SJCRH30 (cell line): ENCODE data around the gene FAM180A. TPM values are rescaled to one million over a fixed set of nuclear protein-coding genes. Genes with fewer than 3 reads are reported as not detected.
"Not testable (repeated sequence)": the region's sequence is repeated elsewhere in the genome, so short reads cannot be mapped to it uniquely, and the experiment has no call there.

Experiments used
- DNase-seq, 2 experiments: peaks; one replicate each; pipeline ENCODE4 v3.0.0-alpha.2; 2015 to 2020
- H3K27ac ChIP-seq: fragments of 250-450 bp; sonication (Bioruptor Pico); 2 replicates; pipeline ENCODE4 v1.5.1; 2020; ENCODE audit warnings: mild to moderate bottlenecking, moderate library complexity
- H3K27me3 ChIP-seq: fragments of 250-450 bp; sonication (Bioruptor Pico); 2 replicates; pipeline ENCODE4 v1.5.1; 2020; ENCODE audit warnings: mild to moderate bottlenecking, moderate library complexity
- H3K36me3 ChIP-seq: fragments of 250-450 bp; sonication (Bioruptor Pico); 2 replicates; pipeline ENCODE4 v1.5.1; 2020; ENCODE audit warnings: mild to moderate bottlenecking, moderate library complexity
- H3K4me1 ChIP-seq: fragments of 250-450 bp; sonication (Bioruptor Pico); 2 replicates; pipeline ENCODE4 v1.5.1; 2020; ENCODE audit warnings: mild to moderate bottlenecking, moderate library complexity
- H3K4me3 ChIP-seq: fragments of 250-450 bp; sonication (Bioruptor Pico); 2 replicates; pipeline ENCODE4 v1.5.1; 2020; ENCODE audit warnings: mild to moderate bottlenecking, moderate library complexity
- H3K9me3 ChIP-seq: fragments of 250-450 bp; sonication (Bioruptor Pico); replicated peaks from 2 replicates; pipeline ENCODE4 v1.5.1; 2020; ENCODE audit warnings: mild to moderate bottlenecking, moderate library complexity
- total RNA-seq: library from RNA; depleted of rRNA; stranded (reverse); fragments of >200 nt; shearing (Covaris generic); gene quantifications from 2 replicates; pipeline ENCODE4 v1.2.3, GENCODE V29; 2014

The FAM180A gene
- total RNA-seq, 1 experiment from 2014 or later, result 0.12 TPM

DNA sequence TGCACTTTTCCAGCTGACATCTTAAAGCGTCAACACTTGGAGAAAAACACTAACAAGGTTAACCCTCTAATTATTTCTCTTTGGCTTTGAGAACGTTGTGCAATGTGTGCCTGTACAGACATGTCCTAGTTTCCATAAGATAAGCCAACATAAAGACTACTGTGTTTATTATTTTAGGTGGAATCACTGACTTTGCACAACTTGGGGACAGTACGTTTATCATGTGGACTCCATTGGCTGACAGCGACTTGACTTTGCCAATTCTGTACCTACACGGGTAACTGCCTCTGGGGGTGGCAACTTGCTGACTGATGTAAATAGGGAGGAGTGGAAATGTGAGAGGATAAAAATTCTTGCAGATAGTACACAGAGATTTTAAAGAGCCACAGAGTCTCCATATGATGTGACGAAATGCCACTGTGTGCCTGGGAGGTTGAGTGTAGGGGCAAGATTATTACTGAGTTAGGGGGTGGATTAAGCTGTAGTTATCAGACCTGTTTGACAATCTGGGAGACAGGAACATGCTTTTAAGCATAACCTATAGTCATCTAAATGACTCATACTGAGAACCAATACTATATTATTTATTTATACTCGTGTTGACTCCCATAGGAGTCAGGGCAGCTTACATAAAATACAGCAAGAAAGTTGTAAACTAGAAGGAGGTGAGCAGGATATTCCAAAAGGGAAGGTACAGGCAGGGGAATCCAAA, 41.6 kb downstream of the FAM180A start:
- Histone ChIP-seq H3K4me1 (peaks cover 9% of the 10 kb centered on the region), H3K36me3 (no peaks in the 10 kb centered on the region), H3K4me3 (no peak overlapping the region), H3K27me3 (no peaks in the 10 kb centered on the region), H3K27ac (no peak overlapping the region), H3K9me3 (no peaks in the 10 kb centered on the region)
- DNase-seq, result no peak

DNA sequence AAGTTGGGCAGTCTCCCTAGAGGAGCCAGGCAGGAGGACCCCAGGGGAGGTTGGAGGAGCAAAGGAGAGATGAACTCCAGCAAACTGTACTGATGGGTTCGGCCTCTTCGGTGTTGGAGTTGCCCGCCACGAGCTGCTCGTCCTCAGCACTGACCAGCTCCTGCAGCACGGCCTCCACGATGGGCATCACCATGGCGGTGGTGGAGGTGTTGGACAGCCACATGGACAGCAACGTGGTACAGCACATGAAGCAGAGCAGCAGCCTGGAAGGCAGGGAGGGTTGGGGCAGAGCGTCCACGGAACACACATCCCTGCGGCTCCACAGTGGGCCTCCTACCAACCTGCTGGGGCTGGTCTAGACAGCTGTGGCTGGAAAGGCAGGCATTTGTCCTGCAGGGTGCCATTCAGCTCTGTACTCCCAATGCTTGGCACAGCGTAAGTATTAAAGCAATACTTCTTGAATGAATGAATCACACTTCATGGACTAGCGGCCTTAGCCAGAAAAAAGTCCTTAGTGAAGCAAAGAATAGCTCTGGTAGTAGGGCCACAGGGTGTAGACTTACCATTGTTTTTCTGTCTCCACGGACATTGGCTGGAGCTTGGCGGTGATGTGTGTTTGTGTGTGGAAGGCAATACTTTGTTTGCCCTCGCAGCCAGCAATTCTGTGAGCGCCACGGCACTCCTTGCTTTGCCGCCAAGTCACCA, 42.4 kb downstream of the FAM180A start:
- Histone ChIP-seq H3K27ac (no peak overlapping the region), H3K4me1 (peaks cover 9% of the 10 kb centered on the region), H3K4me3 (no peak overlapping the region), H3K36me3 (no peaks in the 10 kb centered on the region; the same call in 1 of the 2 replicates), H3K27me3 (no peaks in the 10 kb centered on the region), H3K9me3 (no peaks in the 10 kb centered on the region)
- no peak for DNase-seq

DNA sequence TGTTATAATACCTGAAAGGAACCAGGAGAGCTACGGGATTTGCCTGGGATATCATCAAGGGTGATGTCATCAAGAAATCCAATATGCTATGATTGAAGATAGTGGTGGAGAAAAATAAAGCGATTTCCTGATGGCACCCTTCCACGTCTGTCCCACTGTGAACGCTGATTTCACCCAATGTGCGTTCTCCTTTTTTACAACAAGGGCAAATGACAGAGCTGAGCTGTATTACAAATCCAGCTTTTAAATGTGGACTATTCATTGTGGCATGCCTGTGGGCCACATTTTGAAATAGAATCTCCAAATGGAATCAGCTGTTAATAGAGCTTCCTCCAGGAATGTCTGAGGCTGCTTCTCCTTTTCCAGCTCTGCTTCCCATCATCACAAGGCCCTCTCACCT, 43.9 kb downstream of the FAM180A start:
- peaks cover 9% of the 10 kb centered on the region for H3K4me1 ChIP-seq
- no peaks in the 10 kb centered on the region for H3K27me3 ChIP-seq
- H3K9me3 ChIP-seq, result no peaks in the 10 kb centered on the region
- H3K4me3 ChIP-seq, result no peak overlapping the region
- H3K36me3 ChIP-seq, result no peaks in the 10 kb centered on the region; the same call in 1 of the 2 replicates
- DNase-seq, result peak in 1 of 2 experiments; percentile 44
- no peak overlapping the region for H3K27ac ChIP-seq

DNA sequence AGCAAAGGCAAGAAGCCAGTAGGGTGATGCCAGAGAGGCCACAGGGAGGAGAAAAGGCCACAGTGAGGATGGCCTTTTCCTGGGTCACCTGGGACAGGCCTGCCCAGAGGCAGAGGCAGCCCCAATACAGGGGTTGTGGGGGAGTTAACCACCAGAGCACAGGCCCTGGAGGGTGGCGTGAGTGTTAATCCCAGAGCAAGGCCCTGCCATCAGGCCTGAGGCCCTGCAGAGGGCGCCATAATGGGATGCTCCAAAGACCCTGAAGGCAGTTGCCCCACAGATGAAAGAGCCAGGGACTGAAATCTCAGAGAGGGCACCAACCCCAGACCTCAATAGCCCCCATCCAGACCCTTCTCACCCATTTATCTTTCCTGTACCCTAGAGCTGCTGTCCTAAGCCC, 44.5 kb downstream of the FAM180A start:
- no peak overlapping the region for H3K4me3 ChIP-seq
- peak in 1 of 2 experiments; percentile 46 for DNase-seq
- H3K27me3 ChIP-seq, result no peaks in the 10 kb centered on the region
- peaks cover 9% of the 10 kb centered on the region for H3K4me1 ChIP-seq
- no peak overlapping the region for H3K27ac ChIP-seq
- H3K9me3 ChIP-seq, result no peaks in the 10 kb centered on the region
- no peaks in the 10 kb centered on the region; the same call in 1 of the 2 replicates for H3K36me3 ChIP-seq

DNA sequence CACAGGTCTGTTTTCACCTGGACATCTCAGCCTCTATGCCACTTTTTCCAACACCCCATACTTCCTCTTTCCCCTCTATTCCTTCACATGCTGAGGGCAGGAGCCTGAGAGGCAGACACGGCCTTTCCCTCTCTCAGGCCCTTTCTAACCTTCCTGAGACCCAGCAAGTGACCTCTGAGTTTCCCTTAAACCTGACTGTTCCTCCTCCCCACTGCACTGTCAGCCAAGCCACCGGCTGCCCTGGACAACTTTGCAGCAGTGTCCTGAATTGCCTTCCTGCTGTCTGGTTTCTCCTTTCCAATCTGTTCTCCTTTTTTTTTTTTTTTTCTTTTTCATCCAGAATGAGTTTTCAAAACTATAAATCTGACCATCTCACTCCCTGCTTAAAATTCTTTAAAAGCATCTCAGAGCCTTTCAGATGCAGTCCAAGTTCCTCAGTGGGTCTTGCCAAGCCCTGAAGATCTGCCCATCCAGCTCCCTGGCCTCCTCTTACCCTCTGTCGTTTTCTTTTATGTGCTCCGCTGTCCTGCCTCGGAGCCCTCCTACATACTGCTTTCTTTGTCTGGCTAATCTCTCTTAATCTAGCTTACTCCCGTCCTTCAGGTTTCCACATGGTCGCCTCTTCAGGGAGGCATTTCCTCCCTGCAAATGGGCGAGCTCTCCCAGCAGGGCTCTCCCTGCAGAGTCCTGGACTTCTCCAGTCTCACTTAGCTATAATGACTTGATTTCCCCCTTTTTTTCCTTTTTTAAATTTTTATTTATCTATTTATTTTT, 51.1 kb downstream of the FAM180A start:
- Histone ChIP-seq H3K27ac (no peak overlapping the region), H3K36me3 (no peaks in the 10 kb centered on the region; the same call in 1 of the 2 replicates), H3K4me3 (no peak overlapping the region), H3K4me1 (no peaks in the 10 kb centered on the region), H3K9me3 (no peaks in the 10 kb centered on the region), H3K27me3 (no peaks in the 10 kb centered on the region)
- peak in 1 of 2 experiments; percentile 59 for DNase-seq

DNA sequence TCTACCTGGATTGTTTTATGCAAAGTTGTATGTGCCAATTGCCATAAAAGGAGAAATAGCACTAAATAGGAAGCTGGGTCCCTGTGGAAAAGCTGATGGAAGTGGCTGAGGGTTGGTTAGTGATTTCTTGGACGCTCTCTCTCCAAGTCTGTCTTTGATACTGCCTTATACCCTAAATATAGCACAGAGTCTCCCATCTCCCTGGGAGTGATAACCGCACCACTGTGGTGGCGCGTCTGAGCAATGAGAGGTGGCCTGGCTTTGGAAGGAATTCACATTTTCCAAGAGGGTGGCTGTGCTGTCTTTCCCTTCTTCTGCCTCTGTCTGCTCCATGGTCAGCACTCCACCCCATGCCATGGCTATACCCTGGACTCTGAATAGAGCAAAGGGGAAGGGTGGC, 55.1 kb downstream of the FAM180A start:
- no peak for DNase-seq
- no peak overlapping the region for H3K4me3 ChIP-seq
- H3K9me3 ChIP-seq, result no peaks in the 10 kb centered on the region

DNA sequence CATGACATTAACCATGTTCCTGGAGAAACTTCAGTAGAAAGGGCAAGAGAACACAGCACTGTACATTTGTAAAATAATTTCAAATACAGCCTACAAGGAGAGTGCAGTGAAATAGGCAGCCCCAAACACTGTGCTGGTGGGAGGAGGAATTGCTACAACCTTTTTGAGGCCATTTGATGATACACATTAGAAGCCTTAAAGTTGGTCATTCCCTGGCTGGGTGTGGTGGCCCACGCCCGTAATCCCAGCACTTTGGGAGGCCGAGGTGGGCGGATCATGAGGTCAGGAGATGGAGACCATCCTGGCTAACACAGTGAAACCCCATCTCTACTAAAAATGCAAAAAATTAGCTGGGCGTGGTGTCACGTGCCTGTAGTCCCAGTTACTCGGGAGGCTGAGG, 56.0 kb downstream of the FAM180A start:
- peaks cover 22% of the 10 kb centered on the region for H3K36me3 ChIP-seq
- not testable (repeated sequence) for DNase-seq, H3K9me3 ChIP-seq, H3K4me1 ChIP-seq, H3K27me3 ChIP-seq, H3K4me3 ChIP-seq, H3K27ac ChIP-seq

More for the DNA sequence above, 55.1 kb downstream of the FAM180A start:
- H3K4me1 ChIP-seq, result peaks cover 5% of the 10 kb centered on the region
- H3K27ac ChIP-seq, result no peak overlapping the region
- no peaks in the 10 kb centered on the region for H3K27me3 ChIP-seq
- peaks cover 19% of the 10 kb centered on the region for H3K36me3 ChIP-seq

DNA sequence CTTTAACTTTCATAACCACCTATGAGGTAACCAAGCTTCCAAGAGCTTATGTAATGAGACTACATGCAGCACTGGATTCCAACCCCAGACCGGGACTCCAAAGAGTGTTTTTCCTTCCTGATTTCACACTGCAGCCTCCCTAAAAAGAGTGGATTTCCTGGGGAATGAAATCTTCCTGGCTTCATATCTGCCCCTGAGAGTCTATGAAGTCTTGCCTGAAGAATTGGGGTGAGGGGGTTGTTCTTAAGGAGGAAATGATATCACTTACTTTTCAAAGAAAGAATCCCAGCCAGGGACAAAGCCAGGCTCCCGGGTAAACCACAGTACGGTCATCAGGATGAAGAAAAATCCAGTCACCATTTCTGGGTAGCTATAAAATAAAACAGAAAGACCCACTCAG, 56.6 kb downstream of the FAM180A start:
- Histone ChIP-seq H3K4me1 (peaks cover 5% of the 10 kb centered on the region), H3K36me3 (peaks cover 22% of the 10 kb centered on the region), H3K9me3 (no peaks in the 10 kb centered on the region), H3K27ac (no peak overlapping the region), H3K27me3 (no peaks in the 10 kb centered on the region), H3K4me3 (no peak overlapping the region)
- no peak for DNase-seq

DNA sequence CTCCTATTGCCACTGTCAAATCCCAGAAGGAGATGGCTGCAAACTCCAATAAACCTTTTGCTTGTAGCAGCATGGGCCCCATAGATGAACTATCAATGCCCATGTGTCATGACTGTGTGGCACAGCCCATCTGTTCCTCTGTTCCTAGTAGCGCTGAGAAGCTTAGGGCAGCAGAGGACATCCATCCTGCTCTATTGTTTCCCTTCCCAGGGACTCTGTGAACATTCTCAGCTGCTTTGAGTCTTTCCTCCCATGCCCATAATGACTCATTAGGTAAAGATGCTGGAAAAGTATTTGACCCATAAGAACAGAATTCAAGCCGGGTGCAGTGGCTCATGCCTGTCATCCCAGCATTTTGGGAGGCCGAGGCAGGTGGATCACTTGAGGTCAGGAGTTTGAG, 58.0 kb downstream of the FAM180A start:
- peaks cover 22% of the 10 kb centered on the region for H3K36me3 ChIP-seq
- peak; percentile 29 to 54 for DNase-seq
- H3K9me3 ChIP-seq, result no peaks in the 10 kb centered on the region
- H3K4me3 ChIP-seq, result no peak overlapping the region
- H3K4me1 ChIP-seq, result peaks cover 5% of the 10 kb centered on the region
- no peaks in the 10 kb centered on the region for H3K27me3 ChIP-seq
- peak overlapping the region; percentile 36 for H3K27ac ChIP-seq

DNA sequence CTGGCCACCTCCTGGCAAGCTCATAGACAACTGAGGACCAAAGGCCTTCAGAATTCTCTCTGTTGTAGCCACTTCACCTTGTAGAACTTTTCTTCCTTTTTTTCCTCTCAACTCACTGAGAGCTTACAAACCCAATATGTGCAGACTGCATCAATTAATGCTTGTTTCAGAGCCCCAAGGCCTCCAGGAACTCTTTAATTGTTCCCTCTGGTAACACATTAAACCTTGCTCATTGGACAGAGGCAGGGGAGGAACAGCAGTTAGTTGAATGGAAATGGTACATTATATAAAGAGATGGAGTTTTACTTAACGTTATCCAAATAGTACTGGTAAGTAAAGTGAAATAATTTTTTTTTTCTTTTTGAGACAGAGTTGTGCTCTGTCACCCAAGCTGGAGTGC, 61.1 kb downstream of the FAM180A start:
- no peak for DNase-seq
- H3K27ac ChIP-seq, result no peak overlapping the region
- H3K9me3 ChIP-seq, result no peaks in the 10 kb centered on the region
- H3K4me3 ChIP-seq, result no peak overlapping the region
- peaks cover 22% of the 10 kb centered on the region for H3K36me3 ChIP-seq
- H3K27me3 ChIP-seq, result no peaks in the 10 kb centered on the region
- H3K4me1 ChIP-seq, result peaks cover 13% of the 10 kb centered on the region

DNA sequence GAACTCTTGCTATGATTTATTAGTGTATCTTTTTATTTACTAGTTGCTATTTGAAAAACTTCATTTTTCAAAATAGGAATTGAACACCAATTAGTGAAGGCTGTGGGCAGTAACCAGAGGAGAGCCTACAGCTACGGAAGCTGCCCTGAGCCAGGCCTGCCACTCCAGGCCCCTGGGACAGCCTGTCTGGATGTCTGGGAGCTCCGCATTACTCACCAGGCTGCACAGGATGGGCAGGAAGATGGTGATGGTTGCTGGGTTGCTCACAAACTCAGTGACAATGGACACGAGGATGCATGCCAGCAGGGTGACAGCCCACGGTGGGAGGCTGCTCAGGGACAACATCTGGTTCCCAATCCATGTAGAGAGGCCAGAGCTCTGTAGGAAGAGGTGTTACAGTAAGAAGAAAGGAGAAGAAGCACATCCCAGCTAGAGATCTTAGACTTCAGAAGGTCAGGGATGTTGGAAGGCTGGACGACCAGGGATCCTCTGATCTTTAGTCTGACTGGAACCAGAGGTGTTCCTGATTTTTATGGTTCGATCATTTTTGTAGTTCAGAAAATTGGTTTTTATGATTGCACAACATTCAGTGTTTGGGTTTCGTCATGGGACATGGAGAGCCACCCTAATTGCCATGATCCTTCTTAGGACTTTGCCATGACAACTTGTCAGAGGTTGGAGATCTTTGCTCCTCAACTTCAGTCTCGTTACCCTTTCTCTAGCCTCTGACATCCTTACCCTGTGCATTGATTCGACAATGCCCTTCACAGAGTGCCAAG, 63.1 kb downstream of the FAM180A start:
- DNase-seq, result no peak
- H3K4me3 ChIP-seq, result no peak overlapping the region
- H3K27me3 ChIP-seq, result no peaks in the 10 kb centered on the region
- H3K27ac ChIP-seq, result no peak overlapping the region
- no peaks in the 10 kb centered on the region for H3K9me3 ChIP-seq
- peaks cover 10% of the 10 kb centered on the region for H3K4me1 ChIP-seq
- H3K36me3 ChIP-seq, result peaks cover 15% of the 10 kb centered on the region

DNA sequence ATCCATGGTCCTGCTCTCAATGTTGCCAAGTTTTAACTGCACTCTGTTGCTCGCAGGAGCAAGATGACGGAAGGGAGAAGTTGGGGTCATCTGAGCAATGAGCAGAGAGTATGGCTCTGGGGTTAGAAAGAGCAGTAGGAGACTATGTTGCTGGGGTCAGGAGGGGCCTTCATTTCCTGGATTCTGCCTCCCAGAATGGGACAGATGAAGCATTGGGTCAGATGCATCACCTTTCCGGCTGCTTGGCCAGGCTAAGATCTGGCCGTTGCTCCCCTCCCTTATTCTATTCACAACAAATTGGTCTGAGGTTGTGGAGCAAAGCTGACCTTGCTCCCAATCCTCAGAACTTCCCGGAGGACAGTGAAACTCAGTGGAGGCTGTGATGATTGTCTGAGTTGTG, 63.9 kb downstream of the FAM180A start:
- no peak for DNase-seq
- no peaks in the 10 kb centered on the region for H3K27me3 ChIP-seq
- H3K36me3 ChIP-seq, result peaks cover 15% of the 10 kb centered on the region
- no peak overlapping the region for H3K27ac ChIP-seq
- no peaks in the 10 kb centered on the region for H3K9me3 ChIP-seq
- H3K4me1 ChIP-seq, result peaks cover 11% of the 10 kb centered on the region
- no peak overlapping the region for H3K4me3 ChIP-seq

DNA sequence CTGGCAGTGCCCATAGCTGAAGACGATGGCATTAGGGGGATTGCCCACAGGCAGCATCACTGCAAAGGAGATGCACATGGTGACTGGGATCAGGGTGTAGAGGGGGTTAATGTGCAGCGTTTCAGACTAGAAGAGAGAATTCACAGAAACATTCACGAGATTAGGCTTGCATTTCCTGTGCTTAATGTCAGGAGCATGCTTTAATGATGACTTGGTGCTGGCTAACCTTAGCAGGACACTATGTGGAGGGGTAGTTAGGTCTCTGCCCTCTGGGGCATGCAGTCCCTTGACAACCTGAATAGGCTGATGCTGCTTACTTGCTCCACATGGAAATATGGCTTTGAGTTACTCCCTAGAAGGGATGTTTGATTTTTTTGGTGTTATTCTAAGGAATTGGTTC, 64.5 kb downstream of the FAM180A start:
- Histone ChIP-seq H3K36me3 (peaks cover 9% of the 10 kb centered on the region), H3K27ac (no peak overlapping the region)
- no peak for DNase-seq

DNA sequence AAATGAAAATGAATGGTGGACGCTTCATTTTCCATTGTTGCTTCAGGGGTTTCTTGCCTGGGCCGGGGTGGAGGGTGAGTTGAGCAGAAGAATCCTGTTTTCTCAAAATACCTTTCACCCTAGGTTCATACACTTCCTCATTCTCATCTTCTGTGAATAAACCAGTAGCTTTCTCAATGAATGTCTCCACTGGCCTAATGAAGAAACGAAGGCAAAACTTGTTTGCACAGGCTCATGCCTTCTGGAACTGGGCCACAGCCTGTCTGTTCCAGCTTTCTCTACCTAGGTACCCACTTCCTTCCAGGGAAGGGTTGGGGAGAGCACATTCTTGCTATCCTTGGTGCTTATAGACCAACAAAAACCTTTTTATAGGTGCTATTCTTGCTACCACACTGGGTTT, 65.0 kb downstream of the FAM180A start:
- Histone ChIP-seq H3K27ac (no peak overlapping the region), H3K4me1 (peaks cover 22% of the 10 kb centered on the region), H3K4me3 (no peak overlapping the region), H3K27me3 (no peaks in the 10 kb centered on the region), H3K36me3 (peaks cover 6% of the 10 kb centered on the region; the same call in 1 of the 2 replicates), H3K9me3 (no peaks in the 10 kb centered on the region)
- DNase-seq, result no peak

More for the DNA sequence above, 64.5 kb downstream of the FAM180A start:
- peaks cover 16% of the 10 kb centered on the region for H3K4me1 ChIP-seq
- no peak overlapping the region for H3K4me3 ChIP-seq
- H3K9me3 ChIP-seq, result no peaks in the 10 kb centered on the region
- no peaks in the 10 kb centered on the region for H3K27me3 ChIP-seq
